Osteoblast (primary cell): ENCODE measurements around the gene ECHDC1. TPM values are rescaled to one million over a fixed set of nuclear protein-coding genes. Genes with fewer than 3 reads are reported as not detected.

Source experiments
- DNase-seq: peaks from one replicate; pipeline ENCODE4 v3.0.0; 2011; ENCODE audit warnings: low spot score, mixed read lengths; ENCODE audit not compliant: insufficient read length; ENCODE audit errors: missing footprints
- H2AFZ ChIP-seq: 2 replicates; pipeline ENCODE4 v1.6.0; 2011; ENCODE audit warnings: mild to moderate bottlenecking, low read length
- H3K27ac ChIP-seq: 2 replicates; pipeline ENCODE4 v1.5.1; 2011; ENCODE audit warnings: mild to moderate bottlenecking, low read depth, low read length, moderate library complexity
- H3K27me3 ChIP-seq: 2 replicates; pipeline ENCODE4 v1.6.0; 2012; ENCODE audit warnings: mild to moderate bottlenecking, control low read depth, inconsistent platforms, low read length, moderate library complexity; ENCODE audit not compliant: insufficient read depth
- H3K36me3 ChIP-seq: 2 replicates; pipeline ENCODE4 v1.5.1; 2011; ENCODE audit warnings: mild to moderate bottlenecking, low read length, control low read depth, moderate library complexity; ENCODE audit not compliant: insufficient read depth
- H3K4me1 ChIP-seq: 2 replicates; pipeline ENCODE4 v1.5.1; 2011; ENCODE audit warnings: mild to moderate bottlenecking, low read length, control low read depth, moderate library complexity; ENCODE audit not compliant: insufficient read depth
- H3K4me2 ChIP-seq: 2 replicates; pipeline ENCODE4 v1.6.0; 2011; ENCODE audit warnings: mild to moderate bottlenecking, low read length; ENCODE audit not compliant: insufficient read depth
- H3K4me3 ChIP-seq: fragments of 200-600 bp; sonication (generic); 3 replicates; pipeline ENCODE4 v1.5.1; 2012; ENCODE audit warnings: mild to moderate bottlenecking, low read length, inconsistent platforms; ENCODE audit not compliant: insufficient read depth
- H3K79me2 ChIP-seq: 2 replicates; pipeline ENCODE4 v1.6.0; 2012; ENCODE audit warnings: mild to moderate bottlenecking, low read length, control low read depth, inconsistent platforms; ENCODE audit not compliant: insufficient read depth
- H3K9me3 ChIP-seq: 2 replicates; pipeline ENCODE4 v1.5.1; 2011; ENCODE audit warnings: low read depth, low read length, control low read depth
- H4K20me1 ChIP-seq: 2 replicates; pipeline ENCODE4 v1.6.0; 2012; ENCODE audit warnings: mild to moderate bottlenecking, low read length, control low read depth; ENCODE audit not compliant: insufficient read depth
- CTCF ChIP-seq: IDR thresholded peaks from 2 replicates; pipeline ENCODE4 v1.5.1; 2011; ENCODE audit warnings: mild to moderate bottlenecking, low read depth, low read length, moderate library complexity; ENCODE audit errors: extremely low read depth
- total RNA-seq: library from RNA; depleted of rRNA; stranded (reverse); fragments of >200 nt; gene quantifications from 2 replicates; pipeline ENCODE4 v1.2.3, GENCODE V29; 2012

ECHDC1 gene
- total RNA-seq, 1 donor: 67.0 TPM

- Histone ChIP-seq H2AFZ (no peak overlapping the region), H3K9me3 (no peaks in the 10 kb centered on the region), H3K4me1 (peaks cover 12% of the 10 kb centered on the region), H4K20me1 (no peaks in the 10 kb centered on the region), H3K4me2 (no peak overlapping the region), H3K36me3 (no peaks in the 10 kb centered on the region), H3K79me2 (peaks cover 51% of the 10 kb centered on the region), H3K27ac (no peak overlapping the region), H3K27me3 (no peaks in the 10 kb centered on the region), H3K4me3 (no peak overlapping the region)
- no peak for TF ChIP-seq CTCF
- DNase-seq: no peak
These were observed 3.8 kb upstream of the ECHDC1 start for GRCh38 chr6:127347178-127347577.

- Histone ChIP-seq H2AFZ (no peak overlapping the region), H3K27me3 (no peaks in the 10 kb centered on the region), H3K4me1 (peaks cover 21% of the 10 kb centered on the region), H3K9me3 (no peaks in the 10 kb centered on the region), H3K79me2 (peaks cover 68% of the 10 kb centered on the region), H3K36me3 (no peaks in the 10 kb centered on the region), H4K20me1 (peaks cover 4% of the 10 kb centered on the region), H3K4me3 (no peak overlapping the region), H3K4me2 (no peak overlapping the region), H3K27ac (no peak overlapping the region)
- DNase-seq: no peak
- no peak for TF ChIP-seq CTCF
These were observed 2.1 kb upstream of the ECHDC1 start for GRCh38 chr6:127345521-127345920.

- peak overlapping the region; percentile 94 for H3K27ac ChIP-seq
- no peaks in the 10 kb centered on the region for H3K36me3 ChIP-seq
- H3K27me3 ChIP-seq: no peaks in the 10 kb centered on the region
- no peak for TF ChIP-seq CTCF
- H2AFZ ChIP-seq: peak overlapping the region; percentile 96
- peaks cover 21% of the 10 kb centered on the region for H3K4me1 ChIP-seq
- peaks cover 4% of the 10 kb centered on the region for H4K20me1 ChIP-seq
- peak; percentile 67 for DNase-seq
- peak overlapping the region; percentile 92 for H3K4me2 ChIP-seq
- H3K4me3 ChIP-seq: peak overlapping the region; percentile 85
- H3K9me3 ChIP-seq: no peaks in the 10 kb centered on the region
- peaks cover 81% of the 10 kb centered on the region for H3K79me2 ChIP-seq
These were observed 625 bp upstream of the ECHDC1 start for GRCh38 chr6:127343809-127344659.

- H3K79me2 ChIP-seq: peaks cover 92% of the 10 kb centered on the region
- TF ChIP-seq CTCF: no peak
- no peaks in the 10 kb centered on the region for H3K27me3 ChIP-seq
- peak overlapping the region; percentile 92 for H3K4me2 ChIP-seq
- H2AFZ ChIP-seq: peak overlapping the region; percentile 96
- peaks cover 4% of the 10 kb centered on the region for H4K20me1 ChIP-seq
- peak; percentile 53 for DNase-seq
- H3K27ac ChIP-seq: peak overlapping the region; percentile 94
- no peaks in the 10 kb centered on the region for H3K9me3 ChIP-seq
- no peaks in the 10 kb centered on the region for H3K36me3 ChIP-seq
- peaks cover 21% of the 10 kb centered on the region for H3K4me1 ChIP-seq
- peak overlapping the region; percentile 85 for H3K4me3 ChIP-seq
These were observed 988 bp downstream of the ECHDC1 start for GRCh38 chr6:127342296-127342945.
